ENCODE data around the gene RNF10. TPM values are rescaled to one million over a fixed set of nuclear protein-coding genes. Genes with fewer than 3 reads are reported as not detected.
"Not testable (repeated sequence)": the region's sequence is repeated elsewhere in the genome, so short reads cannot be mapped to it uniquely, and the experiment has no call there.

Gene RNF10
- polyA plus RNA-seq, result 91.8 TPM
- long read RNA-seq, donor 1, partial matches to known transcripts, result 0 of 4 reads
- long read RNA-seq, donor 1, other reads (novel, unspliced or antisense), result 0 of 4 reads
- long read RNA-seq, donor 2, transcript RNF10-201 (17 exons, 3,825 nt), result major isoform, 6 of 7 reads
- long read RNA-seq, donor 2, partial matches to known transcripts, result 0 of 7 reads
- long read RNA-seq, donor 2, other reads (novel, unspliced or antisense), result 0 of 7 reads
- long read RNA-seq, donor 3, result 0 reads
- long read RNA-seq, donor 4, result 0 reads
- long read RNA-seq, donor 5, partial matches to known transcripts, result 0 of 5 reads
- long read RNA-seq, donor 5, other reads (novel, unspliced or antisense), result 0 of 5 reads
- long read RNA-seq, donor 6, transcript RNF10-201 (17 exons, 3,825 nt), result major isoform, 10 of 13 reads
- long read RNA-seq, donor 6, partial matches to known transcripts, result 0 of 13 reads
- long read RNA-seq, donor 6, other reads (novel, unspliced or antisense), result 0 of 13 reads
- long read RNA-seq, donor 7, partial matches to known transcripts, result 0 of 6 reads
- long read RNA-seq, donor 7, other reads (novel, unspliced or antisense), result 0 of 6 reads
- long read RNA-seq, donor 8, transcript RNF10-201 (17 exons, 3,825 nt), result major isoform, 9 of 21 reads
- long read RNA-seq, donor 8, partial matches to known transcripts, result 7 of 21 reads
- long read RNA-seq, donor 8, other reads (novel, unspliced or antisense), result 0 of 21 reads
- long read RNA-seq, donor 9, partial matches to known transcripts, result 0 of 5 reads
- long read RNA-seq, donor 9, other reads (novel, unspliced or antisense), result 0 of 5 reads
- long read RNA-seq, donor 10, transcript RNF10-201 (17 exons, 3,825 nt), result major isoform, 9 of 11 reads
- long read RNA-seq, donor 10, partial matches to known transcripts, result 0 of 11 reads
- long read RNA-seq, donor 10, other reads (novel, unspliced or antisense), result 0 of 11 reads
- long read RNA-seq, donor 11, transcript RNF10-201 (17 exons, 3,825 nt), result major isoform, 7 of 8 reads
- long read RNA-seq, donor 11, partial matches to known transcripts, result 0 of 8 reads
- long read RNA-seq, donor 11, other reads (novel, unspliced or antisense), result 0 of 8 reads

GRCh38 chr12:120534203-120534702 lies at the start of gene RNF10:
RNF10 (plus strand) TSS chr12:120534356; CDS start chr12:120534812, 456 bp downstream.
- peaks cover 38% of the 10 kb centered on the region for H3K4me1 ChIP-seq (ENCODE audit: control insufficient read depth, insufficient read depth, low read length)
- peak within 1 kb of the TSS; percentile 76 for H3K27ac ChIP-seq (ENCODE audit: low read length)
- H3K27me3 ChIP-seq (ENCODE audit: control insufficient read depth, insufficient read depth, low read length), result no peaks in the 10 kb centered on the region
- peak within 1 kb of the TSS; percentile 84 for H3K4me3 ChIP-seq (ENCODE audit: low read length)
- no peaks in the 10 kb centered on the region for H3K9me3 ChIP-seq (ENCODE audit: control insufficient read depth, low read depth, low read length)
- peaks cover under 1% of the 10 kb centered on the region for H3K36me3 ChIP-seq (ENCODE audit: control insufficient read depth, insufficient read depth, low read length)
- peak; percentile 82 to 89 for DNase-seq
- no CpG with 5 or more reads among the region's 43 CpGs for WGBS (ENCODE audit: insufficient coverage, low lambda C conversion rate)

- Histone ChIP-seq H3K27me3 (ENCODE audit: control insufficient read depth, insufficient read depth, low read length) (no peaks in the 10 kb centered on the region), H3K9me3 (ENCODE audit: control insufficient read depth, low read depth, low read length) (no peaks in the 10 kb centered on the region), H3K36me3 (ENCODE audit: control insufficient read depth, insufficient read depth, low read length) (peaks cover 12% of the 10 kb centered on the region), H3K4me3 (ENCODE audit: low read length) (no peak overlapping the region), H3K4me1 (ENCODE audit: control insufficient read depth, insufficient read depth, low read length) (no peaks in the 10 kb centered on the region), H3K27ac (ENCODE audit: low read length) (no peak overlapping the region)
- 80% methylated on average over 1 of the region's 7 CpGs for whole genome bisulfite sequencing (ENCODE audit: insufficient coverage, low lambda C conversion rate)
- DNase-seq, result no peak
These were observed 47.9 kb upstream of the RNF10 start for GRCh38 chr12:120485961-120486881.

GRCh38 chr12:120487552-120487951 lies 46.6 kb upstream of the RNF10 start:
- H3K27me3 ChIP-seq (ENCODE audit: control insufficient read depth, insufficient read depth, low read length); DNase-seq; H3K4me3 ChIP-seq (ENCODE audit: low read length); H3K4me1 ChIP-seq (ENCODE audit: control insufficient read depth, insufficient read depth, low read length); H3K27ac ChIP-seq (ENCODE audit: low read length); H3K9me3 ChIP-seq (ENCODE audit: control insufficient read depth, low read depth, low read length): not testable (repeated sequence)
- WGBS (ENCODE audit: insufficient coverage, low lambda C conversion rate), result no CpG with 5 or more reads among the region's 7 CpGs
- peaks cover 16% of the 10 kb centered on the region for H3K36me3 ChIP-seq (ENCODE audit: control insufficient read depth, insufficient read depth, low read length)

GRCh38 chr12:120488057-120488640 lies 46.0 kb upstream of the RNF10 start:
- DNase-seq, result no peak
- H3K27me3 ChIP-seq (ENCODE audit: control insufficient read depth, insufficient read depth, low read length), result no peaks in the 10 kb centered on the region
- H3K4me1 ChIP-seq (ENCODE audit: control insufficient read depth, insufficient read depth, low read length), result no peaks in the 10 kb centered on the region
- WGBS (ENCODE audit: insufficient coverage, low lambda C conversion rate), result 80% methylated on average over 1 of the region's 5 CpGs
- H3K9me3 ChIP-seq (ENCODE audit: control insufficient read depth, low read depth, low read length), result no peaks in the 10 kb centered on the region
- H3K4me3 ChIP-seq (ENCODE audit: low read length), result no peak overlapping the region
- H3K36me3 ChIP-seq (ENCODE audit: control insufficient read depth, insufficient read depth, low read length), result peaks cover 16% of the 10 kb centered on the region
- no peak overlapping the region for H3K27ac ChIP-seq (ENCODE audit: low read length)

- WGBS (ENCODE audit: insufficient coverage, low lambda C conversion rate), result 80% methylated on average over 1 of the region's 4 CpGs
- no peaks in the 10 kb centered on the region for H3K27me3 ChIP-seq (ENCODE audit: control insufficient read depth, insufficient read depth, low read length)
- H3K4me3 ChIP-seq (ENCODE audit: low read length), result no peak overlapping the region
These were observed 45.1 kb upstream of the RNF10 start for GRCh38 chr12:120489018-120489417.

GRCh38 chr12:120490325-120490724 lies 43.8 kb upstream of the RNF10 start:
- no peak for DNase-seq
- peaks cover 16% of the 10 kb centered on the region for H3K36me3 ChIP-seq (ENCODE audit: control insufficient read depth, insufficient read depth, low read length)
- H3K4me1 ChIP-seq (ENCODE audit: control insufficient read depth, insufficient read depth, low read length), result peaks cover 3% of the 10 kb centered on the region
- H3K4me3 ChIP-seq (ENCODE audit: low read length), result no peak overlapping the region
- H3K9me3 ChIP-seq (ENCODE audit: control insufficient read depth, low read depth, low read length), result no peaks in the 10 kb centered on the region
- no peak overlapping the region for H3K27ac ChIP-seq (ENCODE audit: low read length)
- no CpG with 5 or more reads among the region's 5 CpGs for WGBS (ENCODE audit: insufficient coverage, low lambda C conversion rate)
- no peaks in the 10 kb centered on the region for H3K27me3 ChIP-seq (ENCODE audit: control insufficient read depth, insufficient read depth, low read length)

More at GRCh38 chr12:120489018-120489417, 45.1 kb upstream of the RNF10 start:
- H3K4me1 ChIP-seq (ENCODE audit: control insufficient read depth, insufficient read depth, low read length), result no peaks in the 10 kb centered on the region
- peaks cover 16% of the 10 kb centered on the region for H3K36me3 ChIP-seq (ENCODE audit: control insufficient read depth, insufficient read depth, low read length)
- DNase-seq, result no peak
- H3K27ac ChIP-seq (ENCODE audit: low read length), result no peak overlapping the region
- H3K9me3 ChIP-seq (ENCODE audit: control insufficient read depth, low read depth, low read length), result no peaks in the 10 kb centered on the region

GRCh38 chr12:120490833-120491512 lies 43.2 kb upstream of the RNF10 start:
- Histone ChIP-seq H3K4me1 (ENCODE audit: control insufficient read depth, insufficient read depth, low read length) (peaks cover 3% of the 10 kb centered on the region), H3K27ac (ENCODE audit: low read length) (no peak overlapping the region), H3K27me3 (ENCODE audit: control insufficient read depth, insufficient read depth, low read length) (no peaks in the 10 kb centered on the region), H3K36me3 (ENCODE audit: control insufficient read depth, insufficient read depth, low read length) (peaks cover 16% of the 10 kb centered on the region), H3K4me3 (ENCODE audit: low read length) (no peak overlapping the region), H3K9me3 (ENCODE audit: control insufficient read depth, low read depth, low read length) (no peaks in the 10 kb centered on the region)
- DNase-seq, result no peak
- no CpG with 5 or more reads among the region's 2 CpGs for WGBS (ENCODE audit: insufficient coverage, low lambda C conversion rate)

- Histone ChIP-seq H3K9me3 (ENCODE audit: control insufficient read depth, low read depth, low read length) (no peaks in the 10 kb centered on the region), H3K4me1 (ENCODE audit: control insufficient read depth, insufficient read depth, low read length) (peaks cover 3% of the 10 kb centered on the region), H3K27ac (ENCODE audit: low read length) (peak overlapping the region; percentile 63), H3K36me3 (ENCODE audit: control insufficient read depth, insufficient read depth, low read length) (peaks cover 31% of the 10 kb centered on the region), H3K27me3 (ENCODE audit: control insufficient read depth, insufficient read depth, low read length) (no peaks in the 10 kb centered on the region), H3K4me3 (ENCODE audit: low read length) (peak overlapping the region; percentile 67)
- no CpG with 5 or more reads among the region's 17 CpGs for WGBS (ENCODE audit: insufficient coverage, low lambda C conversion rate)
- no peak for DNase-seq
These were observed 38.9 kb upstream of the RNF10 start for GRCh38 chr12:120495186-120495730.

All from large intestine (tissue), 12 donors.